HG03060 (cell line): ENCODE results near the gene EMP2.
"Not testable (repeated sequence)": the region's sequence is repeated elsewhere in the genome, so short reads cannot be mapped to it uniquely, and the experiment has no call there.

Source experiments
- ATAC-seq: cut with Tn5 transposase; IDR thresholded peaks from one replicate; pipeline ENCODE4 v1.9.1; 2021; ENCODE audit warnings: low read depth, moderate number of reproducible peaks; ENCODE audit not compliant: unreplicated experiment

EMP2 gene

GRCh38 chr16:10554569-10554968 is 25.8 kb downstream of the EMP2 start:
- ATAC-seq, result no peak

- no peak for ATAC-seq
Measured at GRCh38 chr16:10552998-10553491, 27.4 kb downstream of the EMP2 start.

- no peak for ATAC-seq
Measured at GRCh38 chr16:10552281-10552680, 28.1 kb downstream of the EMP2 start.

DNA sequence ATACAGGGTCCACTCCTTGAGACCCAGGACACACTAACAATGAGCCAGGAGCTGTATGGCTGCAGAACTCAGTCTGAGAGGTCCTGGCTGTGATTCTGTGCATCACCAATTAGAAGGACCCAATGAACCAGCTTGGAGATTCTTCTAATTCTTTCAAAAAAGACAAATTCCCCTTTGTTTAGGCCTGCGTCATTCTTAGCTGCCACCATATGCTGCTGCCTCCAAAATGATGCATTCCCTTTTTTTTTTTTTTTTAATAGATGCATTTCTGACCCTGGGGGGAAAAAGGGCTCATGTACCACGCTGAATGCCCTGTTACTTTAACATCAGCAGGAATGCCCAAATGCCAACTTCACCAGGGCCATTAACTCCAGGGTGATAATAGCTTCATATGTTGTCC is 28.5 kb downstream of the EMP2 start:
- ATAC-seq, result no peak

- ATAC-seq, result no peak
Measured at GRCh38 chr16:10548404-10548803, 32.0 kb downstream of the EMP2 start.

GRCh38 chr16:10547708-10548107 is 32.7 kb downstream of the EMP2 start:
- no peak for ATAC-seq

GRCh38 chr16:10543231-10543977 is 37.0 kb downstream of the EMP2 start:
- ATAC-seq, result no peak

DNA sequence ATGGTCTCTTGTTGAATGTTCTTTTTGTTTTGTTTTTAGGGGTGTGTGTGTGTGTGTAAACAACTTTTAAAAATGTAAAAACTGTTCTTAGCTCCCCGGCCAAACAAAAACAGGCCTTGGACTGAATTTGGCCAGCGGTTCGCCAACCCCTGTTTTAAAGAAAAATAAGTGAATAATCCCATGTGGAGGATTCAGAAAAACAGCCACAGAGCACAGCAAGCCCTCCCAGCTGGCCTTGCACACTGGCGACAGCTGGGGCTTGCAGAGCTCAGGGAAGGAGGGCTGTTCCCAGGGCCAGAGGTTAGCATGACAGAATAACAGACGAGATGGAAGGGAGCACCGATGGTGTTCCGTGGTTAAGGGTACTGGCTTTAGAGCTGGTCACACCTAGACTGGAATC is 39.0 kb downstream of the EMP2 start:
- ATAC-seq, result no peak

DNA sequence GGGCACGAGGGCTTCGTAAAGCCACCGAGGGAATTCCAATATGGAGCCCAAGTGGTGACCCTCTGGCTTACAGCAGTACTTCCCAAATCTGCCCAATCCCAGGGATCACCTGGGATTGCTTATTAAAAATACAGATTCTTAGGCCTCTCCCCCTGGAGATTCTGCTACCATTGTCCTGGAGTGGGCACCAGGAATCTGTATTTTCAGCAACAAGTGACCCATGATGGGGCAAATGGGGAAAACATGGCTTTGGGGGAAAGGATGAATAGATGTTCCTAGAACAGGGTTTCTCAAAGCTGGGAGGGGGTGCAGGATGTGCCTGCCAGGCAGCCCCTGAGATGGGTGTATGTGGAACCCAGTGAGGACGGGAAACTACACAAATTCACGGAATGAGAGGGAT is 40.6 kb downstream of the EMP2 start:
- ATAC-seq, result no peak

GRCh38 chr16:10539236-10539635 is 41.2 kb downstream of the EMP2 start:
- ATAC-seq, result no peak

GRCh38 chr16:10538583-10538982 is 41.8 kb downstream of the EMP2 start:
- ATAC-seq, result no peak

GRCh38 chr16:10537946-10538345 is 42.5 kb downstream of the EMP2 start:
- no peak for ATAC-seq

- ATAC-seq, result no peak
Measured at GRCh38 chr16:10536814-10537389, 43.5 kb downstream of the EMP2 start.

- ATAC-seq, result not testable (repeated sequence)
Measured at GRCh38 chr16:10536328-10536727, 44.1 kb downstream of the EMP2 start.

- no peak for ATAC-seq
Measured at GRCh38 chr16:10535461-10535860, 44.9 kb downstream of the EMP2 start.

GRCh38 chr16:10534748-10535147 is 45.6 kb downstream of the EMP2 start:
- ATAC-seq, result no peak

- not testable (repeated sequence) for ATAC-seq
Measured at GRCh38 chr16:10533612-10534011, 46.8 kb downstream of the EMP2 start.

- ATAC-seq, result no peak
Measured at GRCh38 chr16:10531582-10531981, 48.8 kb downstream of the EMP2 start.

DNA sequence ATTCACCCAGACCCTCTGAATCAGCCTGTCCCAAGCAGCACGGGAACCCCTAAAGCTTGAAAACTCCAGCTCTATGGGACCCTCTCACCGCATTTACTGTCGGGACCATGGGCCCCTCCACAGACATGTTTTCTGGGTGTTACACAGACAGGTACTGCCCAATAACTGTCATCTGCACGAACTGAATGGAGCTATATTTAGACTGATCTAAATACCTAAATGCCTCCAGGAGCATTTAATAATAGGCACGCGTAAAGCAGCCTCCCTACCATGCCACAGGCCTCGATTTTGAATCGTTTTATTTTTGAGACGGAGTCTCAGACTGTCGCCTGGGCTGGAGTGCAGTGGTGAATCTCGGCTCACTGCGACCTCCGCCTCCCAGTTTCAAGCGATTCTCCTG is 49.7 kb downstream of the EMP2 start:
- no peak for ATAC-seq

DNA sequence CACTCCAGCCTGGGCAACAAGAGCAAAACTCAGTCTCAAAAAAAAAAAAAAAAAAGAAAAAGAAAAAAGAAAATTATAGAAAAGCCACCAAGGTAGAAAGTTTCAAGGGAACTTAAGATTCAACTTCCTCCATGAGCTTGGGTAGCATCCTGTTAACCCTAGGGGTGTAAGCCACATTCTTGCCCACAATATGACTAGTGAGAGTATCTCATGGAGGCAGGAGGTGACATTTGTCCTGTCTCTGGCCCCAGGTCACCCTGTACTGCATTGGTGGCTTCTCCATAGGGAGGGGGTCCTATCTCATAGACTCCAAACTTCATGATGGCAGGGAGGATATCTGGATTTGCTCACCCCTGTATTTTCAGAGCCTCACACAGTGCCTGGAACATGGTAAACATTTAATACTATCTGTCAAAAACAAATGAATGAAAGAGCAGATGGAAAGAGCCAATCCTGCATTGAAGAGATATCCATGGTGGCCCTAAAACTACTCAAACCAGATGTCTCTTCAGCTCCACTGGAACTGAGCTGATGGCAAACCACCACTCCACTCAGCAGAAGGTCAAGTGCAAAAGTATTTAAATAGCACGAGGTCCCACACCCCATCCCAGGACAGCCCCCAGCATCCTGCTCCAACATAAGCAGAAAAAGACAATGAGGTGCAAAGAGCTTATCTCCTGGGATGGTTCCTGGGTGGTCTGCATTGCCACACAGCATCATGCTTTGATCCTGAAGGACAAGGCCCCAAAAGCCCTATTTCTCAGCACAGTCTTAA is 50.3 kb downstream of the EMP2 start:
- no peak for ATAC-seq

GRCh38 chr16:10528635-10529034 is 51.8 kb downstream of the EMP2 start:
- no peak for ATAC-seq
